ENCODE results near the gene CACNA1D.
"Not testable (repeated sequence)": the region's sequence is repeated elsewhere in the genome, so short reads cannot be mapped to it uniquely, and the experiment has no call there.

CACNA1D gene

GRCh38 chr3:53664812-53665211 lies 170.4 kb downstream of the CACNA1D start:
- not testable (repeated sequence) for DNase-seq

- no peak for DNase-seq
These were observed 171.4 kb downstream of the CACNA1D start for GRCh38 chr3:53665608-53666425.

GRCh38 chr3:53668872-53669271 lies 174.5 kb downstream of the CACNA1D start:
- no peak for DNase-seq

- no peak for DNase-seq
These were observed 176.3 kb downstream of the CACNA1D start for GRCh38 chr3:53670721-53671120.

GRCh38 chr3:53671192-53671960 lies 177.0 kb downstream of the CACNA1D start:
- DNase-seq: no peak

- no peak for DNase-seq
These were observed 177.5 kb downstream of the CACNA1D start for GRCh38 chr3:53671961-53672299.

- no peak for DNase-seq
These were observed 178.6 kb downstream of the CACNA1D start for GRCh38 chr3:53672981-53673380.

GRCh38 chr3:53673722-53674350 lies 179.4 kb downstream of the CACNA1D start:
- DNase-seq: no peak

GRCh38 chr3:53674582-53674981 lies 180.2 kb downstream of the CACNA1D start:
- DNase-seq: no peak

- no peak for DNase-seq
These were observed 180.7 kb downstream of the CACNA1D start for GRCh38 chr3:53675022-53675697.

GRCh38 chr3:53675942-53676341 lies 181.5 kb downstream of the CACNA1D start:
- no peak for DNase-seq

- no peak for DNase-seq
These were observed 183.0 kb downstream of the CACNA1D start for GRCh38 chr3:53677413-53677812.

GRCh38 chr3:53680028-53680427 lies 185.6 kb downstream of the CACNA1D start:
- no peak for DNase-seq

- no peak for DNase-seq
These were observed 188.4 kb downstream of the CACNA1D start for GRCh38 chr3:53682807-53683206.

- DNase-seq: no peak
These were observed 193.7 kb downstream of the CACNA1D start for GRCh38 chr3:53688066-53688465.

- no peak for DNase-seq
These were observed 194.6 kb downstream of the CACNA1D start for GRCh38 chr3:53688989-53689388.

- DNase-seq: no peak
These were observed 195.3 kb downstream of the CACNA1D start for GRCh38 chr3:53689681-53690080.

- DNase-seq: no peak
These were observed 196.1 kb downstream of the CACNA1D start for GRCh38 chr3:53690521-53690920.

GRCh38 chr3:53691349-53691748 lies 196.9 kb downstream of the CACNA1D start:
- no peak for DNase-seq

- DNase-seq: no peak
These were observed 197.5 kb downstream of the CACNA1D start for GRCh38 chr3:53691885-53692284.

- DNase-seq: no peak
These were observed 199.0 kb downstream of the CACNA1D start for GRCh38 chr3:53693451-53693850.

GRCh38 chr3:53694046-53694445 lies 199.6 kb downstream of the CACNA1D start:
- DNase-seq: no peak

GRCh38 chr3:53694666-53695323 lies 200.4 kb downstream of the CACNA1D start:
- DNase-seq: no peak
